ENCODE data around the gene TRNAU1AP. TPM values are rescaled to one million over a fixed set of nuclear protein-coding genes. Genes with fewer than 3 reads are reported as not detected.

TRNAU1AP gene
- total and polyA plus RNA-seq, 2 of the 13 experiments (the other 11 are each of a cell fraction or from before 2014, with no cell fraction given), result 29.0 to 42.9 TPM

DNA sequence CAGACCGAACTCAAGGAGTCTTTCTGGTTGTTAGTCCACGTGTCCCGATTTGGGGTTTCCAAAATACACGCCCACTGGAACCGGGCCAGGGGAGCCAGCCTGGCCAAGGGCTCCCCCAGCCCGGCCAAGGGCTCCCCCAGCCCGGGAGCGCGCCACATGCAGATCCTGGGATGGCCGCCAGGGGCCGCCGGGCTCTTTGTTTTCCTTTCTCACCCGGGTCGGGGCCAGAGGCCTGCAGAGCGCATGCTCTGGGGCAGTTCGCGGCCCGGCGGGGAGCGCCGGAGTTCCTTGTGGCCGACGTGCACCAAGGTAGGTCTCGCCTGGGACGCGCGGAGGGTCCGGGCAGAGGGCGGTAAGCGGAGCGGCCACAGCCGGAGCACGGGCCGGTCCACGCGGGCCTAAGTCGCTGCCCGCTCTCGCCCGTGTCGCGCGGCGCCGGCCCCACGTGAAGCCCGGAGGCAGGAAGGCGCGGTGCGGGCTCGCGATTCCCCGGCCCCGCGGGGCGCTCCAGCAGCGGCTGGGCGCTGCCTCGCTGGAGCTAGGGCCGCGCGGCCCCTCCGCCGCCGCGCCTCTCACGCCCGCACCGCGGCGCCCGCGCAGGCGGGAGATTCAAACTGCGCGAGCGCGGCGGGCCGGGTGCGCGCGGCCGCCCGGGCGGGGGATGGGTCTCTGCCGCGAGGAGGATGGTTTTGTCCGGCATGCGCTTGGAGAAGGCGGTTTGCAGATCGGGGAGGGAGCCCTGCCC lies 34.7 kb upstream of the TRNAU1AP start (continued):
- TF ChIP-seq, protein P1, sequence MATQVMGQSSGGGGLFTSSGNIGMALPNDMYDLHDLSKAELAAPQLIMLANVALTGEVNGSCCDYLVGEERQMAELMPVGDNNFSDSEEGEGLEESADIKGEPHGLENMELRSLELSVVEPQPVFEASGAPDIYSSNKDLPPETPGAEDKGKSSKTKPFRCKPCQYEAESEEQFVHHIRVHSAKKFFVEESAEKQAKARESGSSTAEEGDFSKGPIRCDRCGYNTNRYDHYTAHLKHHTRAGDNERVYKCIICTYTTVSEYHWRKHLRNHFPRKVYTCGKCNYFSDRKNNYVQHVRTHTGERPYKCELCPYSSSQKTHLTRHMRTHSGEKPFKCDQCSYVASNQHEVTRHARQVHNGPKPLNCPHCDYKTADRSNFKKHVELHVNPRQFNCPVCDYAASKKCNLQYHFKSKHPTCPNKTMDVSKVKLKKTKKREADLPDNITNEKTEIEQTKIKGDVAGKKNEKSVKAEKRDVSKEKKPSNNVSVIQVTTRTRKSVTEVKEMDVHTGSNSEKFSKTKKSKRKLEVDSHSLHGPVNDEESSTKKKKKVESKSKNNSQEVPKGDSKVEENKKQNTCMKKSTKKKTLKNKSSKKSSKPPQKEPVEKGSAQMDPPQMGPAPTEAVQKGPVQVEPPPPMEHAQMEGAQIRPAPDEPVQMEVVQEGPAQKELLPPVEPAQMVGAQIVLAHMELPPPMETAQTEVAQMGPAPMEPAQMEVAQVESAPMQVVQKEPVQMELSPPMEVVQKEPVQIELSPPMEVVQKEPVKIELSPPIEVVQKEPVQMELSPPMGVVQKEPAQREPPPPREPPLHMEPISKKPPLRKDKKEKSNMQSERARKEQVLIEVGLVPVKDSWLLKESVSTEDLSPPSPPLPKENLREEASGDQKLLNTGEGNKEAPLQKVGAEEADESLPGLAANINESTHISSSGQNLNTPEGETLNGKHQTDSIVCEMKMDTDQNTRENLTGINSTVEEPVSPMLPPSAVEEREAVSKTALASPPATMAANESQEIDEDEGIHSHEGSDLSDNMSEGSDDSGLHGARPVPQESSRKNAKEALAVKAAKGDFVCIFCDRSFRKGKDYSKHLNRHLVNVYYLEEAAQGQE (IDR thresholded peaks at IDR 0.05; ENCODE audit: borderline replicate concordance in 1 of 2, low read depth in 1 of 2, low read length in 2 of 2), result peak in 1 of 2 experiments; percentile 16; a peak in 1 of 4 replicates
- TF ChIP-seq NCOA2 (CRISPR knock-in tag; IDR thresholded peaks at IDR 0.05) (peak; percentile 25; the same call in 1 of the 2 replicates), YY1 (IDR thresholded peaks at IDR 0.05; ENCODE audit: insufficient read depth, insufficient replicate concordance, low read depth, low read length) (peak; percentile 55), U2AF1 (optimal IDR thresholded peaks at IDR 0.05; ENCODE audit: low read depth, low read length) (peak; percentile 40), ZNF747 (CRISPR knock-in tag; IDR thresholded peaks at IDR 0.05; ENCODE audit: borderline replicate concordance) (peak; percentile 65; the same call in 1 of the 2 replicates), HDAC6 (IDR thresholded peaks at IDR 0.05; ENCODE audit: low read depth, low read length) (no peak), MED13 (CRISPR knock-in tag; IDR thresholded peaks at IDR 0.05) (0 out of 2 replicates have a peak, but pooled peaks have one; percentile 20), HNRNPUL1 (IDR thresholded peaks at IDR 0.05; ENCODE audit: low read depth, low read length) (no peak), ZNF350 (CRISPR knock-in tag; IDR thresholded peaks at IDR 0.05; ENCODE audit: borderline replicate concordance, low read depth) (no peak), E2F1 (CRISPR knock-in tag; IDR thresholded peaks at IDR 0.05) (peak; percentile 43; the same call in 1 of the 2 replicates), NFKB2 (CRISPR knock-in tag; IDR thresholded peaks at IDR 0.05; ENCODE audit: borderline replicate concordance) (peak; percentile 77; the same call in 1 of the 2 replicates), FIP1L1 (IDR thresholded peaks at IDR 0.05; ENCODE audit: borderline replicate concordance, insufficient read depth, low read depth, low read length) (peak; percentile 65; the same call in 1 of the 2 replicates), KDM4B (CRISPR knock-in tag; IDR thresholded peaks at IDR 0.05) (peak; percentile 60), HNRNPL (IDR thresholded peaks at IDR 0.05; ENCODE audit: low read depth, low read length) (0 out of 2 replicates have a peak, but pooled peaks have one; percentile 17), ZBTB3 (CRISPR knock-in tag; IDR thresholded peaks at IDR 0.05; ENCODE audit: borderline replicate concordance, low read depth) (peak; percentile 46; the same call in 1 of the 2 replicates), ZNF235 (CRISPR knock-in tag; IDR thresholded peaks at IDR 0.05; ENCODE audit: borderline replicate concordance) (0 out of 2 replicates have a peak, but pooled peaks have one; percentile 7), TBP (CRISPR knock-in tag; IDR thresholded peaks at IDR 0.05) (no peak), KDM3A (CRISPR knock-in tag; IDR thresholded peaks at IDR 0.05; ENCODE audit: low read depth) (peak; percentile 87; the same call in 1 of the 2 replicates)
- TF ChIP-seq, protein P2, sequence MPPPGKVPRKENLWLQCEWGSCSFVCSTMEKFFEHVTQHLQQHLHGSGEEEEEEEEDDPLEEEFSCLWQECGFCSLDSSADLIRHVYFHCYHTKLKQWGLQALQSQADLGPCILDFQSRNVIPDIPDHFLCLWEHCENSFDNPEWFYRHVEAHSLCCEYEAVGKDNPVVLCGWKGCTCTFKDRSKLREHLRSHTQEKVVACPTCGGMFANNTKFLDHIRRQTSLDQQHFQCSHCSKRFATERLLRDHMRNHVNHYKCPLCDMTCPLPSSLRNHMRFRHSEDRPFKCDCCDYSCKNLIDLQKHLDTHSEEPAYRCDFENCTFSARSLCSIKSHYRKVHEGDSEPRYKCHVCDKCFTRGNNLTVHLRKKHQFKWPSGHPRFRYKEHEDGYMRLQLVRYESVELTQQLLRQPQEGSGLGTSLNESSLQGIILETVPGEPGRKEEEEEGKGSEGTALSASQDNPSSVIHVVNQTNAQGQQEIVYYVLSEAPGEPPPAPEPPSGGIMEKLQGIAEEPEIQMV (CRISPR knock-in tag; IDR thresholded peaks at IDR 0.05; ENCODE audit: low read depth), result no peak
- TF ChIP-seq, protein P3, sequence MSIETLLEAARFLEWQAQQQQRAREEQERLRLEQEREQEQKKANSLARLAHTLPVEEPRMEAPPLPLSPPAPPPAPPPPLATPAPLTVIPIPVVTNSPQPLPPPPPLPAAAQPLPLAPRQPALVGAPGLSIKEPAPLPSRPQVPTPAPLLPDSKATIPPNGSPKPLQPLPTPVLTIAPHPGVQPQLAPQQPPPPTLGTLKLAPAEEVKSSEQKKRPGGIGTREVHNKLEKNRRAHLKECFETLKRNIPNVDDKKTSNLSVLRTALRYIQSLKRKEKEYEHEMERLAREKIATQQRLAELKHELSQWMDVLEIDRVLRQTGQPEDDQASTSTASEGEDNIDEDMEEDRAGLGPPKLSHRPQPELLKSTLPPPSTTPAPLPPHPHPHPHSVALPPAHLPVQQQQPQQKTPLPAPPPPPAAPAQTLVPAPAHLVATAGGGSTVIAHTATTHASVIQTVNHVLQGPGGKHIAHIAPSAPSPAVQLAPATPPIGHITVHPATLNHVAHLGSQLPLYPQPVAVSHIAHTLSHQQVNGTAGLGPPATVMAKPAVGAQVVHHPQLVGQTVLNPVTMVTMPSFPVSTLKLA (IDR thresholded peaks at IDR 0.05), result 0 out of 2 replicates have a peak, but pooled peaks have one; percentile 32
